GM21390 (cell line): ENCODE results near the gene MEX3D.

Experiments
- ATAC-seq: cut with Tn5 transposase; IDR thresholded peaks from one replicate; pipeline ENCODE4 v1.9.1; 2021; ENCODE audit not compliant: unreplicated experiment

Gene MEX3D

DNA sequence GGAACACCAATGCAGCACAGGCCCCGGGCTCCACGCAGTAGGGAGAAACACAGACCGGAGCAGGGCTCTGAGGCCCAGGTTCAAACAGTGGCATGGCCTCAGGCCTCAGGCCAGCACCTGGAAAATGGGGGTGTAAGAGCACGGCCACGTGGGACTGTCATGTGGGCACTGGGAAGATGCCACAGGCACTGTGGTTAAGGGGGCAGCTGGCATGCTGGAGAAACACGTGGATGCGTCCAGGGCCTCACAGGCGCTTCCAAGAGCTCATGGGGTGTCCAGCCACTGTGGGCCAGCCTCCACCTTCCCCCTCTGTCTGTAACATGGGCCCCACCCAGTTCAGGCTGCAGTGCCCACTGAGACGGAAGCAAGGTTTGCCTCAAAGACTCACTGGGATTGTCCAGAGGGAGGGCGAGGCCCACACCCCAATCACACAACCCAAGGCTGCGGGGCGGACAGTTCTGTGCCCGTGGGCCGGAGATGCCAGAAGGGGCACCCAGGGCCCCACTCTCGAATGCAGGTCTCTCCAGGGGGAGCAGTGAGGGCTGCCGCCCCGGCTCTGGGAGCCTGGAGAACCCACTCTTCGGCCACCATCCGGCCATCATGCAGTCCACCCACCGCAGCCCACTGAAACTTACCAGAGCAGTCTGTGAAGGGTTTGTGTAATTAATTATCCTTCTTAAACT, 30.8 kb upstream of the MEX3D start:
- ATAC-seq, result no peak

- ATAC-seq, result no peak
Observed at GRCh38 chr19:1593501-1593772, 25.3 kb upstream of the MEX3D start.

GRCh38 chr19:1592755-1593500, 24.8 kb upstream of the MEX3D start, which contains the start of gene MBD3:
TSS of gene MBD3 (minus strand) at chr19:1592865. CDS start at chr19:1592631, 234 bp downstream.
- peak; percentile 63 for ATAC-seq

DNA sequence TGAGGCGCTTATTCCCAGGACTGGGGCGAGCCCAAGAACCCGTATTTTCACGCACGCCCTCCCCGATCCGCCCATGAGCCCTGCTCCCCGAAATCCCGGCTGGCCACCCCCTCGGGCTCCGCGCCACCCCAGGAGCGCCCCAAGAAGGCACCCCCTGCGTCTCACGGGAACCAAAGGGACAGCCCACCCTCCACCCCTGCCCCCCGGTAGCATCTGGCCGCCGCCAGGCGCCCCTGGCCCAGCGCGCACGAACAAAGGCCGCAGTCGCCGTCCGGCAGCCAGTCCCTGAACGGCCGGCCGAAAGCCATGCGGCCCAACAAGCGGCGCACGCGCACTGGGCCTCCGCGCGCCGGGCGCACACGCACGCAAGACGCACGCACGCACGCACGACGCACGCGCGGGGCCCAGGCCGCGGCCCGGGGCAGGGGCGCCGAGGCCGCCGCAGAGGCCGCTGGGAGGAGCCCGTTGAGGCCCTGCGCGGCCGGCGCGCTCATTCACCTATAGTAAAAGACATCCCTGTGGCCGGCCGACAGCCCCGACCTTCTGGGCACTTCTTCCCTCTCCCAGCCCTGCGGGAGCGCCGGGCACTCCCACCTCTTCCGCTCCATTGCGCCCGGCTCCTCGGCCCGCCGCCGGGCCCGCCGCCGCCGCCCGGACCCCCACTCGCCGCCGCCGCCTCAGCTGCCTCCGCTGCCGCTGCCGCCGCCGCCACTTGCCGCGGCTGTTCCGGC, 24.1 kb upstream of the MEX3D start:
- ATAC-seq, result peak; percentile 61

DNA sequence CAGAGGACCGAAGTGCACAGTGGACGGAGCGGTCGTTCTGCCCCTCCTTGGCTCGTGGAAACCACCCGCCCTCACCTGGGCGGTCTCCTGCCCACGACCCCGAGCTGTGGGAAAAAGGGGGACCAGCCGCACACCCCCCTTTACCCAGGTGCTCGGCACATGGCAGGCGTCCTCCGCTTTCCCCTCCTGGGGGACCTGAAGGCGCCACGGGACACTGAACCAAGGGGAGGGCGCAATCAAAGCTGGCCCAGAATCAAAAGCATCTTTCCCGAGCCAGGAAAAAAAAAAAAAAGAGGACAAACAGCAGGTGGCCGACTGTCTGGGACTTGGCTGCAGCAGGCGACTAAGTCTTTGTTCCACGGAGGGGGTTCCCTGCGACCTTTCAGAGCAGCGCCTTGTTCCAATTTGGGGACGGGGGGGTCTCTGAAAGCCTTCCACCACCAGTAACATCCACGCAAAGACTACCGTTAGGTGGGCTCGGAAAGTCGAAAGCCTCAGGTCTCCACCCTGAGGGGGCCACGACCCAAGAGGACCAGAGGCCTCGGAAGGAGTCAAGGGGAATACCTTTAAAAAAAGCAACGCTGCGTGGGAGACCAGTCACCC, 23.4 kb upstream of the MEX3D start:
- ATAC-seq, result no peak

- no peak for ATAC-seq
Observed at GRCh38 chr19:1590641-1591397, 22.7 kb upstream of the MEX3D start.

- no peak for ATAC-seq
Observed at GRCh38 chr19:1587872-1588271, 19.7 kb upstream of the MEX3D start.

DNA sequence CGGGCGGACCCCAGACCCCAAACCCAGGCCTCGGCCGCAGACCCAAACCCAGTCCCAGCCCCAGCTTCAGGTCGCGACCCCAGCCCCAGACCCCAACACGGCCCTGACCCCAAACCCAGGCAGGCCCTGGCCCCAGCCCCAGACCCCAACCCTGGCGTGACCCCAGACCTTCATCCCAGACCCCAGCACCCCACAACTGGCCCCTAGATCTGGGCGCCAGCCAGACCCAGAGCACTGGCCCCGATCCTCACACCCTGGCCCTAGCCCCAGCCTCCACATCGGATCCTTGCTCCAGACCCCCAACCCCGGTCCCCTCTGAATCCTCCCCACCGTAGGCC, 17.1 kb upstream of the MEX3D start:
- no peak for ATAC-seq

- ATAC-seq, result no peak
Observed at GRCh38 chr19:1584500-1585242, 16.5 kb upstream of the MEX3D start.

DNA sequence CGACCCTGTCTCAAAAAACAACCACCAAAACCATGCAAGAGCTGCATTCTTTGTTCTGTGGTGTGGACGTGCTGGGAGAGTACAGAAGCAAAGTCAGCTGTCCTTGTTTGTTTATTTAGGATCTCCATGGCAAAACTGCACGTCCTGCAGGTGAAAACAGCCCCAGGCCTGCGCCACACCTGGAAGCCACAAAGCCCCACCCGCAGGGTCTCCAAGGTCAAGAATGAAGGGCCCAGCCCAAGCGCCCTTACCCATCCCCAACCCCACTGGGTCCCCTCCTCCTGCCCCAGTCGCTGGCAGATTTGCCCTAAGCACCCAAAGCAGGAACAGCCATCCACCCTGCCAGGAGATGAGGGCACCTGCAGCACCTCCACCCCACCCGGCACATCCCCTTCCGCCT, 14.1 kb upstream of the MEX3D start:
- ATAC-seq, result no peak

DNA sequence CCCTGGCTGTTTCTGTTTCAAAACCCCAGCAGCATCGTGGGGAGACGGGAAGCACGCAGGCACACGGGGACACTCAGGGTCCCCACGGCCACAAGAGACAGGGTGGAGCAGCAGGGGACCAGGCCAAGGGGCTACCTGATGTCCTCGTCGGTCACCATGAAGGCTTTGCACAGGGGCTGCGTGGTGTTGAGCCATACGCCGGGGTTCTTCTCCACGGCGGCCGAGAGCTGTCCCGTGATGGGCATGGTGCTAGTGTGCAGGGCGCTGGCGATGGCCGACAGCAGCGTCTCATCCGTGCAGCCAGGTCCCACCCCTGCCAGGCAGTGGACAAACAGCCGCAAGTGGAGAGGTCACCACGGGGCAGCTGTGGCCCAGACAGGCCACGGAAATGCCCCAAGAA, 12.8 kb upstream of the MEX3D start:
- ATAC-seq, result no peak

DNA sequence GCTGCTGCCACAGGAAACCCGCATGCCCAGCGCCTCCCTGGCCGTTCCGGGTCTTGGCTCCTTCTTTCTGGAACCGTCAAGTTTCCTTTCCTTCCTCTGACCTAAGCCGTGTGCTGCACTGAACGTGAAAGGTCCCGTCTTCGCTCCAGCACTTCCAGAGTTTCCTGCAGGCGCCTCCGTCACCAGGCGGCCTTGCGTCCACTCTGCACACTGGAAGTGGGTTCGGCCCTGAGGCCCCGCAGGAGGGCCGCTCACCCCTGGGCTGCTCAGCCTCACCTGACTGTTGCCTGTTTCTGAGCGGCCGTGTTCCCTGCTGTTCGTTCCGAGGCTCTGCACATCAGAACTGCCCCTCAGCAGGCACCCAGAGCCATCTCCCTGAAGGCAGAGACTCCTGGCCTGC, 12.3 kb upstream of the MEX3D start:
- no peak for ATAC-seq

- ATAC-seq, result no peak
Observed at GRCh38 chr19:1579222-1579621, 11.1 kb upstream of the MEX3D start.

- ATAC-seq, result no peak
Observed at GRCh38 chr19:1577929-1578618, 9.9 kb upstream of the MEX3D start.

DNA sequence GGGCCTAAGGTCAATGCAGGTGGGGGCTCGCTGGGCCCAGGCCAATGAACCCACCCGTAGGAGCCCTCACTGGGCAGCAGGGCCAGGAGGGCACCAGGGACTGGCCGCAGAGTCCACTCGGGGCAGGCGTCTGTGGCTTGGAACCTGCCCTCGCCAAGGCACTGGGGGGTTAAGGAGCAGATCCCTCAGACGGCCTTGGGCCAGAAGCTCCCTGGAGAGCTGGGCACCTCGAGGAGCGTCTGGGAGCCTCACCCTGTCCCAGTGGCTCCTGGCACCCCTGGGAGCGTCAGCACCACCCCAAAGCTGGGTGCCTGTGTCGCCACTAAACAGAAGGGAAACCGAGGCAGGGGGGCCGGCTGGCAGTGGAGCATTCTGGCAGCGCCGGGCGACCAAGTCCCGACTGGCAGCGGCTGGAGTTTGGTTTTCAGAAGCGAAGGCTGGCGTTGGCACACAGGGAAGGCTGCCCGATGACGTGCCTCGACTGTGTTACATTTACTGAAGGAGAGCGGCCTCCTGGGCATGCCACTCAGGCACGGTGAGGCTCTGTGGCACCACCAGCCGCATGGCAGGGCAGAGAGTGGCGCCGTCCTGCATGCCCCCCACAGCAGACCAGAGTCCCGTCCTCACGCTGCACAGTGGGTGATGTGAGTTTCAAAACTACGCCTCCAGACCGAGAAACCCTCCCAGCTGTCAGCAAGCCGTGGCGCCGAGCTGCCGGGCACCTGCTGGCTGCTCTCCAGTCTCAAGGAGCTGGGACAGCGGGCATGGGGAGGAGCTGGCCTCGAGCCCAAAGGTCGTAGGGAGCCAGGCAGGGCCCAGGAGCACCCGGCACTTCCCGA, 9.2 kb upstream of the MEX3D start:
- no peak for ATAC-seq

GRCh38 chr19:1576242-1577089, 8.3 kb upstream of the MEX3D start:
- no peak for ATAC-seq

GRCh38 chr19:1575323-1576241, 7.5 kb upstream of the MEX3D start:
- ATAC-seq, result no peak
